ENCODE measurements around the gene PLEKHM3.
"Not testable (repeated sequence)": the region's sequence is repeated elsewhere in the genome, so short reads cannot be mapped to it uniquely, and the experiment has no call there.

Gene PLEKHM3

DNA sequence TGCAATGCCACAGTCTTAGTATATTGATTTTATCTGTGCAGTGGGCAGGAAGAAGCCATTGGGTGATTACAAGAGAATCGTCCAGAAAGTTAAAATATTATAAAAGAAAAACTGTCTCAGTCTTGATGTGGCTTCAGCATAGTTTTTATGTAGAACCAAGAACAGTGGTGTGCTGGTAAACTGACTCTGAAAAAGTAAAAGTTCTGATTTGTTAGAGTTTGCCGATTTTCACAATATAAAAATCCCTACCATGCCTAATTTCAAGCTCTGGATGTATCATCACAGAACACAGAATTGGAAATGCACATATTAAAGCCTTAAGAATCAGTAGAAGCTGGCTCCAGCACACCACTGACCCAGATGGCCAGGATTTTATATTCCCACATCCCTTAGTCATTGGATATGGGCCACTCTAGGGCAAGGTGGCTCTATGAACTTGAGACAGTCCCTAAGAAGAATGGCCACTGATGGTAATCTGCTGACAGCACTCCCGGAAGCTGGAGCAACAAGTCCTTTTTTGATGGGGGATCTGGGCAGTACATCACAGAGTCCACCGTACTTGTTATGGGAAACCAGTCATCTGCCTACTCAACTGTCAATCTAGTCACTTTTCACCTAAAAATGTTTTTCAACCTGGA is 9.3 kb upstream of the PLEKHM3 start:
- DNase-seq, result no peak

GRCh38 chr2:208033701-208034502 is 8.6 kb upstream of the PLEKHM3 start:
- peak; percentile 40 for DNase-seq

GRCh38 chr2:208031608-208032019 is 6.3 kb upstream of the PLEKHM3 start:
- DNase-seq, result no peak

GRCh38 chr2:208025814-208026184 is 472 bp upstream of the PLEKHM3 start:
- peak; percentile 58 for DNase-seq

GRCh38 chr2:208024091-208024490 is 1.2 kb downstream of the PLEKHM3 start:
- DNase-seq, result no peak

GRCh38 chr2:208020253-208020652 is 5.1 kb downstream of the PLEKHM3 start:
- no peak for DNase-seq

DNA sequence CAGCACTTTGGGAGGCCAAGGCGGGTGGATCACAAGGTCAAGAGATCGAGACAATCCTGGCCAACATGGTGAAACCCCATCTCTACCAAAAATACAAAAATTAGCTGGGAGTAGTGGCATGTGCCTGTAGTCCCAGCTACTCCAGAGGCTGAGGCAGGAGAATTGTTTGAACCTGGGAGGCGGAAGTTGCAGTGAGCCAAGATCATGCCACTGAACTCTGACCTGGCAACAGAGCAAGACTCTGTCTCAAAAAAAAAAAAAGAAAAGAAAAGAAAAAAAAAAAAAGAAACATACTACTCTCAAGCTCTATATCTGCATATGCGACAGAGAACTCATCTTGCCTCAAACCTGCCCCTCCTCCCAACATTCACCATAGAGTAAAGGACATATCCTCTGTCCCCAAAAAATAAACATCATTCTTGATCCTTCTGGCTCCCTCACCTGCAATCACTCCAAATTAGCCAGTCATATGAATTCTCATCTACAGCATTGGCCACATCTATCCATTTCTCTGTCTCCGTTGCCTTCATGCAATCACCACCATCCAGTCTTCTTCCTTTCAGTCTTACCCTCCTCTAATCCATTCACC is 7.1 kb downstream of the PLEKHM3 start:
- DNase-seq, result not testable (repeated sequence)

- DNase-seq, result no peak
Measured at GRCh38 chr2:208017721-208018120, 7.6 kb downstream of the PLEKHM3 start.

DNA sequence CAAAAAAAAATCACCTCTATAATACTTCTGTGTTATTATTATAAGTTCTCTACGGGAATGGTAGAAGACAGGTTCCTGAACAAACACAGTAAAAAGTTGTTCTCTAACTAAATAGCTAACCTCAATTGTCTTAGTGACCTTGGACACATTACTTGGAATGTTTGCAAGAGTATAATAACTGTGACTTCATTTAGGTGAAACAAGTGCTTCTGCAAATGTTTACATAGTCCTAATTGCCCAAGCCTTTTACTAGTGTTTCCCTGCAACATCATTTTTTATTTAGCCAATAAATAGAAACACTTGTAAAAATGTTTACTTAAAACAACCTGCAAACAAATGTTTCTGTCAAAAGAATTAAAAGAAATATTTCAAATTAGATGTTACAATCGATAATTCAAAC is 9.9 kb downstream of the PLEKHM3 start:
- no peak for DNase-seq

DNA sequence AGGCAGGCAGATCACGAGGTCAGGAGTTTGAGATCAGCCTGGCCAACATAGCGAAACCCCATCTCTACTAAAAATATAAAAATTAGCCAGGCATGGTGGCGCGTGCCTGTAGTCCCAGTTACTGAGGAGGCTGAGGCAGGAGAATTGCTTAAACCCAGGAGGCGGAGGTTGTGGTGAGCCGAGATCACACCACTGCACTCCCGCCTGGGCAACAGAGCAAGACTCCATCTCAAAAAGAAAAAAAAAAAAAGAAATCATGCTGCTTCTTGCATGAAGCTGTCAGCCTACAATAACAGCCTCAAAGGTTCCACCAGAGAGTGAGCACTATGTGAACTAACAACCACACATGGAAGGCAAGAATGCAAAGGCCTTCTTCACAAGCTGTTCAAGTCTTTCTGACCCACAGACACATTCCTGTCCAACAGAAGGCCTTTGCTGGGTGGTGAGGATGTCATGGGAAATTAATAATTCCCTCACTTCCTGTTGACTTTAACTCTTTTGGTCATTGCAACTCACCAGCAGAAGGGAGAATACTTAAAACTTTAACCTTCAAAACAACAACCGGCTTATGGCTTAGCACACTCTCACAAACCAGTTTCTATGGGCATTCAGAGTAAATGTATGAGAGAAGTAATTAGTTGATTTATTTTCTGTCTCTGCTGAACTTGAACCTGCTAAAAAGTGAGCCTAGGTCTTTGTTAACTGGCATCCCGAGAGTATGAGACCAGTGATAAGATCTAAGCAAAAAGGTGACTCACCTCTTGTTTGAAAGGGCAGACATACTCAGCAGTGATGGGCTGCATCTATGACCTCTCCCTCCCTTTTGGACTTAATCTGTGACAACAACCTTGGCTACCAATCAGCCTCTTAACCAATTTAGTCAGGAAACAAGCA is 11.8 kb downstream of the PLEKHM3 start:
- no peak for DNase-seq

- no peak for DNase-seq
Measured at GRCh38 chr2:208012449-208012848, 12.9 kb downstream of the PLEKHM3 start.

- DNase-seq, result no peak
Measured at GRCh38 chr2:208010506-208010905, 14.8 kb downstream of the PLEKHM3 start.

GRCh38 chr2:208006833-208007232 is 18.5 kb downstream of the PLEKHM3 start:
- no peak for DNase-seq

DNA sequence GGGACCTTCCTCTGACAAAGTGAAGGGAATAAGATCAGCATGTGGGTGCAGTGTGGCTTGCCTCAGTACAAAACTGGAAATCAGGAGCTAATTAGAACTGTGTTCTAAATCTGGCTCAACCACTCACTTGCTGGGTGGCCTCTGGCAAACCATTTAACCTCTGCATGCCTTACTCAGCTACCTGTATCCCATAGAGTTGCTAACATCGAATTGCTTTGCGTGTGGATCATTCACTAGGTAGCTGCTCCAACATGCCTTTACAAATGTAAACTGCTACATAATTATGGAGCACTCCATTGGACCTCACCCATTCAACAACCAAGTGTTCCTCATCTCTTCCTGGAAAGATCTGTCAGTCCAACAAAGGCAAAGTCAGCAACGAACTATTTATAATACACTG is 19.0 kb downstream of the PLEKHM3 start:
- no peak for DNase-seq

GRCh38 chr2:208001924-208002323 is 23.4 kb downstream of the PLEKHM3 start:
- DNase-seq, result no peak

- DNase-seq, result no peak
Measured at GRCh38 chr2:208000701-208001395, 24.5 kb downstream of the PLEKHM3 start.

DNA sequence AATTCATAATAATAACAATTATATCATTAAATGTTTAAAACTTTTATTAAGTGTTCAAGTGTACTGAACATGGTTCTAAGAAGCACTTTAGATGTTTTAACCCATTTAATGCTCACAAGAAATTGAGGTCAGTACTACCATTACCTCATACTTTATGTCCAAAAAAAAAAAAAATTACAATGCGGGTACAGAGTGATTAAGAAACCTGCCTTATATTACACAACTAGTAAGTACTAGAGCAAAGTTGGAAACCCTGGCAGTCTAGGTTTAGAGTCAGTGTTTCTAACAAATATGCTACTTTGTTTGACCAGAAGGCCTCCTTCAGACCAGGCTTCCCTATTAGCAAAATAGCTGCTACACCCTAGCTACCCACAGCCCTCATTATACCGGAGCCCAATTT is 28.5 kb downstream of the PLEKHM3 start:
- DNase-seq, result no peak

DNA sequence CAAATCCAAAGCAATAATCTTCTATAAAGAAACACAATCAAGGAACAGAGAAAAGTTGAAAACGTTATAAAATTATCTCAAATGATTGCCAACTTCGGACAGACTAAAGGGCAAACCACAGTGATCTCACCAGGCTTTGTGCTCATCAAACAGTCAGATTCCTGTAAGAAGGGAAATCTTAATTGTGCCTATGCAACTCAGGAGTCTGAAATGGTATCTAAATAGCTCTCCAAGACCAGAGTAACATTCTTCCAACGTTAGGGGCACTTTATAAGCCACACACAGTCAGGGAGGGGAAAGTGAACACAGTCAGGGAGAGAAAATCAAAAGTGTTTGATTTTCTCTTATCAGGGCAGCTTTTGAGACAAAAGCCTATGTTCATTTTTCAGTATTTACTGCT is 29.4 kb downstream of the PLEKHM3 start:
- no peak for DNase-seq

- no peak for DNase-seq
Measured at GRCh38 chr2:207993151-207993763, 32.1 kb downstream of the PLEKHM3 start.

DNA sequence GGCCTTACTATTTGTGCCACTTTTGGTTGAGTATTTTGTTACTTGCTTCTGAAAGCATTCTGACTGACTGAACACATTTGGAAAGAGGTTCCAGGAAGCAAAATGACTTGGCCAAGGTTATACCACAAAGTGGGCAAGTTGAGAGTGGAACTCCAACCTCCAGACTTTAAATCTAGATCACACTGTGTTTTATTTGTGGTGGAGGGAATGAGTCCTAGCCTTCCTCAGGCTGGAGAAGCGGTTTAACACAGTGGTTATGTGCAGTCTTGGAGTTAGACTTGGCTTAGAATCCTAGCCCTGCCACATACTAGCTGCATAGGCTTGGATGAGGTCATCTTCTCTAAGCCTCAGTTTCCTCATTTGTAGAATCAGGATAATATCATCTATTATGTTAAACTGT is 33.4 kb downstream of the PLEKHM3 start:
- DNase-seq, result no peak

GRCh38 chr2:207990784-207991183 is 34.5 kb downstream of the PLEKHM3 start:
- no peak for DNase-seq

DNA sequence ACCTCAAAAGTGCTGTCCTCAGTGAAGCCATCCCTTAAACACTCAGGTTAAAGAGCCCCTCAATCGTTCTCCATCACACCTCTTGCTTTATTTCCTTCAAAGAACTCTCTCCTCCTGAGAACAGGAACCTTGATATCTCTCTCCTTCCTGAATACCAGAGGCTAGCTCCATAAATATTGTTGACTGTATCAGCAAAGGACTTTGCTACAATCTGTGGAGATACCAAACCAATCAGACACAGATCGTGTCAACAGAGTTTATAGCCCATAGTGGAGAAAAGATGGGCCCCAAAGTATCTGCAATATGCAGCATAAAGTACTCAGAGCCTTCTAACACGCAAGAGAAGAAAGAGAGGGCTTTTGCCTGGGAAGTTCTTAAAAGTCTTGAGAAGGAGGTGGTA is 36.4 kb downstream of the PLEKHM3 start:
- DNase-seq, result no peak
